Common myeloid progenitor, CD34-positive (primary cell): ENCODE results near the gene SP110. TPM values are rescaled to one million over a fixed set of nuclear protein-coding genes. Genes with fewer than 3 reads are reported as not detected.
"Not testable (repeated sequence)": the region's sequence is repeated elsewhere in the genome, so short reads cannot be mapped to it uniquely, and the experiment has no call there.

ENCODE experiments used
- CTCF ChIA-PET: fragments of 350-600 bp; sonication (Branson Sonifier 250); formaldehyde crosslinking; loops from one replicate; lab custom pipeline; 2021; ENCODE audit warnings: antibody characterized with exemption; lab: Charles Lee
- POLR2A ChIA-PET: fragments of 350-600 bp; sonication (Branson Sonifier 250); formaldehyde crosslinking; loops from one replicate; lab custom pipeline; 2021; ENCODE audit warnings: antibody characterized with exemption; lab: Charles Lee
- DNase-seq, 3 donors: peaks; one replicate each; pipeline versions ENCODE4 v3.0.0 to v3.0.0-alpha.2; 2013
- H3K27ac ChIP-seq, 2 experiments: 1 replicate in 1 of 2; 2 replicates in 1 of 2; pipeline ENCODE4 v1.7.0; 2013; ENCODE audit warnings: inconsistent platforms in 2 of 2, low read length in 2 of 2, mild to moderate bottlenecking in 2 of 2, low read depth in 1 of 2, moderate library complexity in 1 of 2; ENCODE audit not compliant: severe bottlenecking in 2 of 2, insufficient read depth in 1 of 2, poor library complexity in 1 of 2
- H3K27me3 ChIP-seq, 5 experiments: replicated peaks in 2 of 5; 1 replicate in 3 of 5; 2 replicates in 2 of 5; pipeline versions ENCODE4 v1.6.1 to v1.7.0; 2013; ENCODE audit warnings: low read length in 4 of 5, mild to moderate bottlenecking in 2 of 5, moderate library complexity in 2 of 5, inconsistent platforms in 1 of 5; ENCODE audit not compliant: insufficient read depth in 5 of 5, control insufficient read depth in 4 of 5
- H3K36me3 ChIP-seq, 4 experiments: 1 replicate in 2 of 4; 2 replicates in 2 of 4; pipeline versions ENCODE4 v1.6.1 to v1.7.0; 2013; ENCODE audit warnings: low read length in 3 of 4, control low read depth in 1 of 4, mild to moderate bottlenecking in 1 of 4; ENCODE audit not compliant: control insufficient read depth in 4 of 4, insufficient read depth in 4 of 4
- H3K4me1 ChIP-seq, 4 experiments: 1 replicate in 3 of 4; 2 replicates in 1 of 4; pipeline versions ENCODE4 v1.6.1 to v1.7.1; 2013; ENCODE audit warnings: low read length in 3 of 4, mild to moderate bottlenecking in 3 of 4, control low read depth in 1 of 4, inconsistent platforms in 1 of 4, moderate library complexity in 1 of 4; ENCODE audit not compliant: control insufficient read depth in 4 of 4, insufficient read depth in 4 of 4; ENCODE audit errors: control extremely low read depth in 1 of 4
- H3K4me3 ChIP-seq, 7 experiments: 1 replicate in 4 of 7; 2 replicates in 3 of 7; pipeline versions ENCODE4 v1.5.1 to v1.7.0; 2013; ENCODE audit warnings: mild to moderate bottlenecking in 7 of 7, low read length in 6 of 7, moderate library complexity in 6 of 7, inconsistent platforms in 2 of 7, low read depth in 2 of 7, control low read depth in 1 of 7; ENCODE audit not compliant: insufficient read depth in 4 of 7, control insufficient read depth in 1 of 7; ENCODE audit errors: extremely low read depth in 1 of 7
- H3K9me3 ChIP-seq, 5 experiments: 1 replicate in 4 of 5; 2 replicates in 1 of 5; pipeline versions ENCODE4 v1.6.1 to v1.7.1; 2013; ENCODE audit warnings: low read length in 4 of 5, mild to moderate bottlenecking in 2 of 5, inconsistent platforms in 1 of 5, low read depth in 1 of 5, moderate library complexity in 1 of 5; ENCODE audit not compliant: control insufficient read depth in 4 of 5, insufficient read depth in 2 of 5; ENCODE audit errors: control extremely low read depth in 1 of 5
- WGBS: methylation state at CpG from one replicate; pipeline ENCODE4 v1.1.5; 2013; ENCODE audit not compliant: insufficient coverage; 5-methylcytosine and 5-hydroxymethylcytosine counted together
- polyA plus RNA-seq: library from polyadenylated mRNA; unstranded; fragments of 120-200 nt; gene quantifications from one replicate; pipeline ENCODE4 v1.2.1, GENCODE V29; 2013

The SP110 gene
- 53.3 TPM for polyA plus RNA-seq

GRCh38 chr2:230219419-230220331, at the start of gene SP110:
Gene SP110 (minus strand): TSS chr2:230219984. CDS start chr2:230216927, 3,057 bp downstream.
- Histone ChIP-seq H3K4me3 (peak within 1 kb of the TSS; percentile 76 to 100 (median 92)), H3K27ac (peak within 1 kb of the TSS; percentile 64 to 81), H3K27me3 (no peaks in the 10 kb centered on the region), H3K36me3 (peaks cover 0 to 19% (median 16%) of the 10 kb centered on the region in 4 experiments), H3K9me3 (no peaks in the 10 kb centered on the region), H3K4me1 (peaks cover 15 to 37% (median 25%) of the 10 kb centered on the region in 4 experiments)
- peak; percentile 82 to 93 (median 91) for DNase-seq
- ChIA-PET POLR2A (interaction anchor here (0.6 kb wide), 1 partner anchor 602 kb away, joined by 3 read pairs; no protein-coding TSS in a partner anchor), CTCF (interaction anchor here (1.3 to 1.5 kb wide), 2 partner anchors 17 to 49 kb away, joined by 3 read pairs; no protein-coding TSS in a partner anchor)
- WGBS = 2% methylated on average over 12 of the region's 19 CpGs

GRCh38 chr2:230268606-230269243, 48.9 kb upstream of the SP110 start:
- H3K4me3 ChIP-seq = no peak overlapping the region
- ChIA-PET POLR2A (no interaction called here), CTCF (no interaction called here)
- no peaks in the 10 kb centered on the region for H3K27me3 ChIP-seq
- WGBS = 20% methylated on average over 1 of the region's 3 CpGs
- H3K36me3 ChIP-seq = no peaks in the 10 kb centered on the region
- no peaks in the 10 kb centered on the region for H3K4me1 ChIP-seq
- no peak for DNase-seq
- no peak overlapping the region for H3K27ac ChIP-seq
- H3K9me3 ChIP-seq = no peaks in the 10 kb centered on the region

GRCh38 chr2:230267556-230267955, 47.8 kb upstream of the SP110 start:
- DNase-seq = no peak
- H3K36me3 ChIP-seq = no peaks in the 10 kb centered on the region
- 88% methylated on average over 2 of the region's 3 CpGs for WGBS
- ChIA-PET CTCF (no interaction called here), POLR2A (no interaction called here)
- H3K9me3 ChIP-seq = no peaks in the 10 kb centered on the region
- H3K4me1 ChIP-seq = no peaks in the 10 kb centered on the region
- H3K4me3 ChIP-seq = no peak overlapping the region
- H3K27me3 ChIP-seq = no peaks in the 10 kb centered on the region
- no peak overlapping the region for H3K27ac ChIP-seq

GRCh38 chr2:230267059-230267458, 47.3 kb upstream of the SP110 start:
- no peaks in the 10 kb centered on the region for H3K36me3 ChIP-seq
- WGBS = no CpG with 5 or more reads among the region's 1 CpG

GRCh38 chr2:230266638-230267037, 46.9 kb upstream of the SP110 start:
- WGBS = 100% methylated on average over 3 of the region's 4 CpGs
- CTCF ChIA-PET = no interaction called here
- no peaks in the 10 kb centered on the region for H3K9me3 ChIP-seq
- H3K4me1 ChIP-seq = no peaks in the 10 kb centered on the region
- DNase-seq = no peak
- no peaks in the 10 kb centered on the region for H3K27me3 ChIP-seq
- POLR2A ChIA-PET = no interaction called here
- H3K4me3 ChIP-seq = no peak overlapping the region
- no peak overlapping the region for H3K27ac ChIP-seq
- H3K36me3 ChIP-seq = no peaks in the 10 kb centered on the region

More at GRCh38 chr2:230267059-230267458, 47.3 kb upstream of the SP110 start:
- Histone ChIP-seq H3K27me3 (no peaks in the 10 kb centered on the region), H3K27ac (no peak overlapping the region), H3K4me3 (no peak overlapping the region), H3K9me3 (no peaks in the 10 kb centered on the region), H3K4me1 (no peaks in the 10 kb centered on the region)
- POLR2A ChIA-PET = no interaction called here
- no peak for DNase-seq
- CTCF ChIA-PET = no interaction called here

GRCh38 chr2:230264945-230265344, 45.2 kb upstream of the SP110 start:
- H3K36me3 ChIP-seq, DNase-seq, POLR2A ChIA-PET, CTCF ChIA-PET, H3K27ac ChIP-seq, H3K4me3 ChIP-seq, H3K27me3 ChIP-seq, H3K9me3 ChIP-seq, H3K4me1 ChIP-seq: not testable (repeated sequence)
- 100% methylated on average over 1 of the region's 4 CpGs for WGBS

- H3K27me3 ChIP-seq = no peaks in the 10 kb centered on the region
- POLR2A ChIA-PET = no interaction called here
- WGBS = 83% methylated on average over 2 of the region's 5 CpGs
- CTCF ChIA-PET = no interaction called here
- no peaks in the 10 kb centered on the region for H3K4me1 ChIP-seq
- H3K27ac ChIP-seq = no peak overlapping the region
- H3K4me3 ChIP-seq = no peak overlapping the region
- H3K9me3 ChIP-seq = no peaks in the 10 kb centered on the region
- no peaks in the 10 kb centered on the region for H3K36me3 ChIP-seq
- DNase-seq = no peak
Observed at GRCh38 chr2:230262246-230262645, 42.5 kb upstream of the SP110 start.
